ENCODE data around the gene FAM168B.

Gene FAM168B

GRCh38 chr2:131037398-131038257 lies 55.6 kb downstream of the FAM168B start:
- no peak for TF ChIP-seq CTCF (IDR thresholded peaks at IDR 0.05; ENCODE audit: insufficient read depth, missing control alignments)
- FAIRE-seq (no peak), DNase-seq (ENCODE audit: insufficient read length, low spot score) (no peak)

DNA sequence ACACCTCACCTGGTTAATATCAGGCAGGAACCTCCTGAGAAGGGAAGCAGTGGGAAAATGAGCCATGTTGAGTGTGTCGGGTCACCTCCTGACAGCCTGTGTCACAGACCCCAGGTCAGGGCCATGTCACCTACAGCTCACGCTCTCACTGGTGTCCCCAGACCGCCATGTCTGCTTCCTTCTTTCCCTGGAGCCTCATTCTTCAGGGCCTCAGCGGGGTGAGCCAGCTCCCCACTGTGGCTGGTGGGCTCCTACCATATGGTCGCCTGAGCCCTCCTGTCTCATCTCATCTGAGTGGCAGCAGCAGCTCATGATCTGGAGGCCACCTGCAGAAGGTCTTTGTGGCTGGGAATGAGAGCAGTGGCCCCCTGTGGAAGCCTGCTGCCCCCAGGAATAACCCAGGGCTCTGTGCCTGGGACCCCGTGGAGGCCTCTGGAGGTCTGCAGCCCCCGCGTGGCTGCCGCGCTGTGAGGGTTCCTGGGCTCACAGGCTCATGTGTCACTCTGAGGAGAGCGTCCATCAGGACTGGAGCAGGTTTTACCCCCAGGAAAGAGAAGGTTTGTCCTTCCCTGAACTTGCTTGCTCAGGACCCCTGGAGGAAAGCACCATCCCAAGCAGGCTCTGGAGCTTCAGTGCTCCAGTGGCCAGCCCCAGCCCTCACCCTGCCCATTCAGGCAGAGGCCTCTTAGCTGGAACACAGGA lies 56.4 kb downstream of the FAM168B start:
- no peak for TF ChIP-seq CTCF (IDR thresholded peaks at IDR 0.05; ENCODE audit: insufficient read depth, missing control alignments)
- no peak for DNase-seq (ENCODE audit: insufficient read length, low spot score)
- no peak for FAIRE-seq

- FAIRE-seq (no peak), DNase-seq (ENCODE audit: insufficient read length, low spot score) (no peak)
- no peak for TF ChIP-seq CTCF (IDR thresholded peaks at IDR 0.05; ENCODE audit: insufficient read depth, missing control alignments)
These were observed 57.0 kb downstream of the FAM168B start for GRCh38 chr2:131036269-131036668.

DNA sequence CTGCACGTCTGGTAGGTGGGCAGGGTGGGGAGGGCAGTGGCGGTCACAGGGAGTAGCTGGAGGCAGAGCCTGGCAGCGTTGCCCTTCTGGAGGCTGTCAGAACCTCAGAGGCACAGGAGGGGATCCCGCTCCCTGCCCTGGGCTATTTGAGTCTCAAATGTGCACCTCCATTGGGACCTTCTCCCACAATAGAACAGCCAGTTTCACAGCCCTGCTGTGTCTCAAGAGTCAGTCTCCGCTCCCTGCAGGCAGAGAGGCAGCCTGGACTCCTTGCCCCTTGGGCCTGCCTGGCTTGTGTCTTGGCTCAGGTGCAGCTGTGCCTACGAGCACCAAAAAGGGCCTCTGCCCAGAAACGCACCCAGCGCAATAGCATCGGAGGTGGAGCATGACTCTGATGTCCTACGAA lies 57.4 kb downstream of the FAM168B start:
- DNase-seq (ENCODE audit: insufficient read length, low spot score) (no peak), FAIRE-seq (no peak)
- no peak for TF ChIP-seq CTCF (IDR thresholded peaks at IDR 0.05; ENCODE audit: insufficient read depth, missing control alignments)

GRCh38 chr2:131035112-131035825 lies 58.0 kb downstream of the FAM168B start:
- DNase-seq (ENCODE audit: insufficient read length, low spot score) (no peak), FAIRE-seq (no peak)
- TF ChIP-seq CTCF (IDR thresholded peaks at IDR 0.05; ENCODE audit: insufficient read depth, missing control alignments) = no peak

DNA sequence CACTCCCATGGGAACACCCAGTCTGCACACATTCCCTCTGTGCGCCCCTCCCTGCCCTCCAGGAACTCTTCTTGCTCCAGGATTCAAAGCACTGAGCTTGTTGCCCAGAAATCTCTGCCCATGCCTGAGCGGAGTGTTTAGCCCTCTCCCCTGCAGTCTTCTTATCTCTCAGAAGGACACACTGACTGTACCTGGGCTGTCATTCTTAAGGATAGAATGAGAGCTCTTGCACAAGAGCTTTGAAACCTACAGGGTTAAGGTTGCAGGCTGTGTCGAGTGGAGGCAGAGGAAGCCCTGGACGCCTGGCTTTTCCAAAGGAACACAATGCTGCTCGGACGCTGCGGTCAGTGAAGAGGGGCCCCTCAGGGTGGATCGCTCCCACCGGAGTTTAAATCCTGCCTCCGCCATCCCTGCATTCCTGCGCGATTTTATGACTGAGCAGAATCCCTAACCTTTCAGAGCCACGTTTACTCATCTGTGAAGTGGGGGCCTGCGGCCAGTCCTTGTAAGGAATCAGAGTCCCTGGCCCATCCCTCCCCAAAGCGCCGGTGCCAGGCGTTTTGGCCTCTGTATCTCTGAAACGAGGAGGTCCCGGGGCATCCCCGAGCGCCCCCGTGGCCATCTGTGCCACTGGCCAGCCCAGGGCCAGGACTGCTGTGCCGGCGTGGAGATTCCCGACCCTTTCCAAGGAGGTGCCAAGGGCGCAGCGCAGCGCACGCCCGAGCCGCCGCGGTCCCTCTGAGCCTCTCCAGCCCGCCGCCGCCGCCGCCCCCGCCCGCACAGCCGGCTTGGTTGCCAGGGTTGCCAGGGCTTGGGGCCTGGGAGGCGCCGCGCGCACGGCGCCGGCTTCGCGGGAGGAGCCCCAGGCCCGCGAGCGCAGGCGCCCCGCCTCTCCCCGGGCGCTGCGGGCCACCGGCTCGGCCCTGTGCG lies 58.9 kb downstream of the FAM168B start:
- no peak for FAIRE-seq
- TF ChIP-seq CTCF (IDR thresholded peaks at IDR 0.05; ENCODE audit: insufficient read depth, missing control alignments) = no peak

More for the DNA sequence above, 58.9 kb downstream of the FAM168B start:
- DNase-seq (ENCODE audit: insufficient read length, low spot score) = peak; percentile 57

All from D721Med (cell line).